Coronary artery (tissue), 2 donors: ENCODE data around the gene CALML3.

Source experiments
- DNase-seq: peaks from one replicate; pipeline ENCODE4 v3.0.0-alpha.2; 2017; ENCODE audit warnings: low spot score
- H3K27ac ChIP-seq, 2 donors: fragments of 200-600 bp; sonication (generic); one replicate each; pipeline ENCODE4 v1.5.1; 2016 to 2019
- H3K4me3 ChIP-seq: fragments of 200-600 bp; sonication (generic); 2 replicates; pipeline ENCODE4 v1.5.1; 2016; ENCODE audit warnings: mild to moderate bottlenecking, moderate library complexity
- TF ChIP-seq, protein P1 (sequence below): fragments of 200-600 bp; sonication (generic); IDR thresholded peaks from one replicate; pipeline ENCODE4 v1.5.1; 2019; ENCODE audit warnings: antibody characterized with exemption

CALML3 gene

DNA sequence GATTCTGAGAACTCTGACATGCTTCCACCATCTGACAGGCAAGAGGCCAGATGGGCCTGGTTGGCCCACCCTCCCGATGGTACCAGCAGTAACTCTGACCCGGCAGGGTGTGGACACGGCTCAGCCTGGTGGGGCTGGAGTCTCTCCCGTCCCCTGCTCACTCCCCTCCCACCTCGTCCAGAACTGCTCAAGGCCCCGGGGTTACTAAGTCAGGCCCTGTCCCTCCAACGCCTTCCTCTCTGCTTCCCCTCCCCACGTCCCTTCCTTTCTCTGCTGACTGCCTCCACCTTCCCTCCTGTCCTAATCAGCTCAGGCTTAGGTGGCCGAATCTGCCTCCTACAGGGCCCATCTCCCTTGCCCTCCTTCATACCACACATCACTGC is 37.9 kb upstream of the CALML3 start:
- Histone ChIP-seq H3K27ac (no peak overlapping the region), H3K4me3 (no peak overlapping the region)
- TF ChIP-seq, protein P1, sequence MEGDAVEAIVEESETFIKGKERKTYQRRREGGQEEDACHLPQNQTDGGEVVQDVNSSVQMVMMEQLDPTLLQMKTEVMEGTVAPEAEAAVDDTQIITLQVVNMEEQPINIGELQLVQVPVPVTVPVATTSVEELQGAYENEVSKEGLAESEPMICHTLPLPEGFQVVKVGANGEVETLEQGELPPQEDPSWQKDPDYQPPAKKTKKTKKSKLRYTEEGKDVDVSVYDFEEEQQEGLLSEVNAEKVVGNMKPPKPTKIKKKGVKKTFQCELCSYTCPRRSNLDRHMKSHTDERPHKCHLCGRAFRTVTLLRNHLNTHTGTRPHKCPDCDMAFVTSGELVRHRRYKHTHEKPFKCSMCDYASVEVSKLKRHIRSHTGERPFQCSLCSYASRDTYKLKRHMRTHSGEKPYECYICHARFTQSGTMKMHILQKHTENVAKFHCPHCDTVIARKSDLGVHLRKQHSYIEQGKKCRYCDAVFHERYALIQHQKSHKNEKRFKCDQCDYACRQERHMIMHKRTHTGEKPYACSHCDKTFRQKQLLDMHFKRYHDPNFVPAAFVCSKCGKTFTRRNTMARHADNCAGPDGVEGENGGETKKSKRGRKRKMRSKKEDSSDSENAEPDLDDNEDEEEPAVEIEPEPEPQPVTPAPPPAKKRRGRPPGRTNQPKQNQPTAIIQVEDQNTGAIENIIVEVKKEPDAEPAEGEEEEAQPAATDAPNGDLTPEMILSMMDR, result no peak
- no peak for DNase-seq

DNA sequence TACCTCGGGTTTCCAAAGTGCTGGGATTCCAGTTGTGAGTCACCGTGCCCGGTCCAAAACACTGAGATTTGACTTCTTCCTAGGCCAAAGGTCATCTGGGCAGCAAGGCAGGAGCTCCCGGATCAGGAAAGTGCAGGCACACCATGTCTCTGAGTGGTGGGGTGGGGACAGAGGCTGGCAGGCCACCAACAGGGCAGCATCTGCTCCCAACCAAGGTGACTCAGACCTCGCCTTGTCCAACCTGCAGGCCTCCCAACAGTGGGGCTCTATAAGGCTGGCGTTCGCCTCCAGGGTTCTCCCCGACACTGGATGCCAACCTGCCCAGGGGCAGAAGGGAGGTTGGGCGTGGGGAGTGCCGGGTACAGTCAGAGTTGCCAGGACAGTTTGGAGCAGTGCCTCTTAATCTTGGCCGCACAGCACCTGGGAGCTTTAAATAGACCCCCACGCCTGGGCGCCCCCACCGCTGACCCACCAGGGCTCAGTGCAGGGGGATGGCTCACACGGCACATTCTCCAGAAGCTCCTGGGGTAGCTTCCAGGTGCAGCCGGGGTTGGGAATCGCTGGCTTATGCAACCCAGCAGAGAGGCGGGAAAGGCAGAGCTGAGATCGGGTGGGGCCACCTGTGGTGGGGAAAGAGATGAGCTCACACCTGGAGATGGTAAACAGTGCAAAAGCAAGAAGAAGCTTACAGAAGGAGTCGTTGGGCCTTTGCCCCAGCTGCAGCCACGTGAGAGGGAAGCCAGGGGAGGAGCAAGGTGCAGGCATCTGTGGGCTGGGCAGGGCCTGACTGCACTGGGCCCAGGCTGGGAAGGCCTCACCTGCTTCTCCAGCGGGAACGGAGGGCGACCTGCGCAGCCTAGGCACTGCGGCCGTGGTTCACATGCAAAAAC is 36.2 kb upstream of the CALML3 start:
- Histone ChIP-seq H3K27ac (no peak overlapping the region), H3K4me3 (no peak overlapping the region)
- no peak for DNase-seq
- TF ChIP-seq, protein P1, result no peak

DNA sequence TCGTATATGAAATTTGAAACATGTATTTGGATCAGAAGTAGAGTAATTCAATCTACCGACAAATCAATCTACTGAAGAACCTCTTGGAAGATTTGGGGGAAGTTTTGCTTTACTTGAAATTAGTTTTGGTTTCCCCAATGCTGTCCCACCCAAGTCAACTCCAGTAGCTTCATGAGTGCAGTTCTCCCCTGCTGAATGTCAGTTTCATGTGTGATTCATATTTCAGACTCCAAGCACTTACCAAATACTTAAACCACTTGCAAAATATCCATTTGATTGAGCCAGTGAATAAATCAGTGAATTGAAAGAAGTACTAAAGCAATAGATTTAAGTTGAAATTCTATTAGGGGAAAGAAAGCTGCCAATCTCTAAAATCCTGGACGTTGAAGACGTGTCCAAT is 34.7 kb upstream of the CALML3 start:
- Histone ChIP-seq H3K4me3 (no peak overlapping the region), H3K27ac (no peak overlapping the region)
- TF ChIP-seq, protein P1, result no peak
- DNase-seq, result no peak

DNA sequence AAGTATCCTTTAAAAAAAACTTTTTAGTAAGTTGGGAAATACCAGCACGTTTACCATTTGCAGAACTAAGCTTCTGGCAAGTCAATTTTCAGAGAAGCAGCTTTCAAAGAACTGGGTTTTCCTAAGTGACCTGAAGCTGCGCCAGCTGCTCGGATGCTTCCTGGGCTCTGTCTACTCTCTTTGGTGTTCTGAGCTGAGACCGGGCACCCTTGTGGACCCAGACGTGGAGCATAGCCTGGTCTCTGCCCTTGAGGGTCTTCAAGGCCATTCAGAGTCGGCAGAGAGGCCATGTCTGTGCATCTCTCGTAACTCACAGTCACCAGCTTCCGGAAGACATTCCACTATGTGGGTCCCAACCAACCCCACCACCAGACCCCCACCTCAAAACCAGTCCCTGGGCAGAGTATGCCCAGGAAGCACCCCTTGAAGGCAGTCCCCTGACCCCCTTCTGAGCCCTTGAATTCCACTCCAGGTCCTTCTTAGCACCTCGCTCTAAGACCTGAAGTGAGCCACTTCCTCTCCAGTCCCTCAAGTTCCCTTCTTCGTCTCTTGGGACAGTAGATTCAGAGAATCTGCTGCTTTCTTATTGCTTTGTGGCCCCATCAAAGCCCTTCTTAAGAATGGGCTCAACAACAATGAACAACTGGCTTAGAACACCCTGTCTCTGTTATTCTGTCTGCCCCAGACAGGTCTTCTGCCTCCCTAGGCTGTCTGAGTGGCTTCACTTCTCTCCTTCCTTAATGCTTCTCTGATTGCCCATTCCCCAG is 33.9 kb upstream of the CALML3 start:
- TF ChIP-seq, protein P1, result no peak
- no peak overlapping the region for H3K4me3 ChIP-seq
- DNase-seq, result no peak
- H3K27ac ChIP-seq, result no peak overlapping the region

DNA sequence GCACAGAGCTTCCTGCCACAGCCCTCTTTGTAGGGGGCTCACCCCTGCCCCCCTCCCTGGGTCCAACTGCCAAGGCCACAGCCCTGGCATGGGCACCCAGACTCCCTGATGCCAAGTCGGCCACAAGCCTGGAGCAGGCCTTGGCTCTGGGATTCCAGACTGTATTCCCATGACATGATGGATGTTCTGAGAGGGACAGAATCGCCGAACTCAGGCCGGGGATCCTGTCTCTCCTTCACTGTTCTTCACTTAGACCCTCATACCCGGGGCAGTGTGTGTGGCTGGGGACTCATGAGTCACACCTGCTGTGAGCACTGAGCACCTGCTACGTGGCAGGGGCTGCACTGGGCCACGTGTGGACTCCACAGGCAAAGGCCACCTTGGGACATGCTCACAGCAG is 33.3 kb upstream of the CALML3 start:
- H3K4me3 ChIP-seq, result no peak overlapping the region
- TF ChIP-seq, protein P1, result no peak
- DNase-seq, result no peak

DNA sequence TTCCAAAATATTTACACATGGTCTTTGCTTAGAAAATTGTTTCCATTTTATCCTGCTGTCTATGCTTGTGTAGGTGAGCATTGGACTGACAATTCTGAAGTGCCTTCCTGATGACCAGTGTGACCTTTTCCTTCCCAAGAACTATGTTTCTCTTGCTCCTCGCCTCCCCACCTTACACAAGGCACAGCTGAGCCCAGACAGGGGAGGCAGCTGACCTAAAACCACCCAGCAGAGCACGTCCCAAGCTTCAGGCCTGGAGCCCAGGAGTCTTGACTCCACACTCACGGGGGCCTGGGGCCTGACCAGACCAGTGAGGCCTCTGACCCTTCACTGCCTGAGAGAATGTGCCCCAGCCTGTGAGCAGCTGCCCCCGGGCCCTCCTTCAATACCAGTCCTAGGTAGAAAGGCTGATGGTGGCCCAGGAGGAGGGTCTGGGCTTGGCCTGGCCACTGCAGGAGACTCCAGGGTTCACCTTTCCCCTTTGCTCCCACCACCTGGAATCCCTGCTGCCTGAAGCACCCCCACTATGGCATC is 32.4 kb upstream of the CALML3 start:
- no peak overlapping the region for H3K27ac ChIP-seq
- TF ChIP-seq, protein P1, result no peak
- DNase-seq, result no peak

More for the DNA sequence above, 33.3 kb upstream of the CALML3 start:
- no peak overlapping the region for H3K27ac ChIP-seq

More for the DNA sequence above, 32.4 kb upstream of the CALML3 start:
- H3K4me3 ChIP-seq, result no peak overlapping the region
